ENCODE data around the gene TIMM50. TPM values are rescaled to one million over a fixed set of nuclear protein-coding genes. Genes with fewer than 3 reads are reported as not detected.
A peak's percentile ranks its signal among the peaks of the same experiment; 100 is the strongest.
"Not testable (repeated sequence)": the region's sequence is repeated elsewhere in the genome, so short reads cannot be mapped to it uniquely, and the experiment has no call there.

The TIMM50 gene
- total RNA-seq, 2 experiments from 2014 or later: 83.1 to 86.7 TPM

GRCh38 chr19:39470724-39471339 is 9.8 kb upstream of the TIMM50 start:
- Mint-ChIP-seq H3K27me3 (no peaks in the 10 kb centered on the region), H3K4me3 (no peak overlapping the region), H3K9me3 (no peaks in the 10 kb centered on the region), H3K36me3 (peaks cover 63% of the 10 kb centered on the region), H3K27ac (peak overlapping the region; percentile 69), H3K4me1 (ENCODE audit: low read depth) (peaks cover 25% of the 10 kb centered on the region)
- intact Hi-C loops (cut with micrococcal nuclease): loop anchor here (5.0 kb wide), 1 partner anchor 61 kb away; the partner anchor contains the start of gene EID2B
- ChIA-PET POLR2A (no interaction called here), CTCF (interaction anchor here (0.7 kb wide), 1 partner anchor 63 kb away, joined by 3 read pairs; no protein-coding TSS in a partner anchor)
- DNase-seq: peak; percentile 26

- no peaks in the 10 kb centered on the region for H3K27me3 Mint-ChIP-seq
- POLR2A ChIA-PET: no interaction called here
- H3K27ac Mint-ChIP-seq: peak overlapping the region; percentile 23
- intact Hi-C loops (cut with micrococcal nuclease): loop anchor here (5.0 kb wide), 1 partner anchor 60 kb away; the partner anchor contains the start of gene EID2B
- peaks cover 61% of the 10 kb centered on the region for H3K36me3 Mint-ChIP-seq
- DNase-seq: no peak
- CTCF ChIA-PET: no interaction called here
- H3K4me3 Mint-ChIP-seq: no peak overlapping the region
- peaks cover 25% of the 10 kb centered on the region for H3K4me1 Mint-ChIP-seq (ENCODE audit: low read depth)
- H3K9me3 Mint-ChIP-seq: no peaks in the 10 kb centered on the region
These were observed 8.7 kb upstream of the TIMM50 start for GRCh38 chr19:39471756-39472536.

- Mint-ChIP-seq H3K27ac (no peak overlapping the region), H3K4me1 (ENCODE audit: low read depth) (peaks cover 25% of the 10 kb centered on the region), H3K27me3 (no peaks in the 10 kb centered on the region), H3K4me3 (no peak overlapping the region), H3K36me3 (peaks cover 60% of the 10 kb centered on the region), H3K9me3 (no peaks in the 10 kb centered on the region)
- intact Hi-C loops (cut with micrococcal nuclease): loop anchor here (5.0 kb wide), 1 partner anchor 59 kb away; the partner anchor contains the start of gene EID2B
- ChIA-PET POLR2A (no interaction called here), CTCF (interaction anchor here (2.2 to 4.6 kb wide), 3 partner anchors 13 to 59 kb away, joined by 21 to 43 read pairs (median 25); partner anchors contain the start of gene EID2B)
- DNase-seq: no peak
These were observed 7.7 kb upstream of the TIMM50 start for GRCh38 chr19:39472746-39473442.

GRCh38 chr19:39473443-39473960 is 7.1 kb upstream of the TIMM50 start:
- intact Hi-C loops (cut with micrococcal nuclease): loop anchor here (5.0 kb wide), 1 partner anchor 59 kb away; the partner anchor contains the start of gene EID2B
- no peaks in the 10 kb centered on the region for H3K27me3 Mint-ChIP-seq
- peaks cover 55% of the 10 kb centered on the region for H3K36me3 Mint-ChIP-seq
- no peaks in the 10 kb centered on the region for H3K9me3 Mint-ChIP-seq
- peaks cover 25% of the 10 kb centered on the region for H3K4me1 Mint-ChIP-seq (ENCODE audit: low read depth)
- DNase-seq: no peak
- no peak overlapping the region for H3K27ac Mint-ChIP-seq
- POLR2A ChIA-PET: no interaction called here
- CTCF ChIA-PET: interaction anchor here (0.6 to 4.6 kb wide), 19 partner anchors 8 to 573 kb away, joined by 3 to 43 read pairs (median 6); partner anchors contain the start of genes EID2, EID2B, RPS16 and SUPT5H
- H3K4me3 Mint-ChIP-seq: no peak overlapping the region

DNA sequence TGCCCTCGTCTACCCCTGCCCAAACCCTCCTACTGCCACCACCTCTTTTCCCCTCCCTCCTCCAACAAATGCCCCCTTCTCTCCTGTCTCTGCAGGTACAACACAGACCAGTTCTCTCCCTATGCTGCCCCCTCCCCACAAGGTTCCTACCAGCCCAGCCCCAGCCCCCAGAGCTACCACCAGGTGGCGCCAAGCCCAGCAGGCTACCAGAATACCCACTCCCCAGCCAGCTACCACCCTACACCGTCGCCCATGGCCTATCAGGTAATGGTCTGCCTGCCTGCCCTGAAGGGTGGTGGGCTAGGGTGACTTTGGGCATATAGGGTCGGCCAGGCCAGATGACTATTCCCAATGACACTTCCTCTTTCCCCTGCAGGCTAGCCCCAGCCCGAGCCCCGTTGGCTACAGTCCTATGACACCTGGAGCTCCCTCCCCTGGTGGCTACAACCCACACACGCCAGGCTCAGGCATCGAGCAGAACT is 6.5 kb upstream of the TIMM50 start:
- Mint-ChIP-seq H3K27me3 (no peaks in the 10 kb centered on the region), H3K4me3 (no peak overlapping the region), H3K9me3 (no peaks in the 10 kb centered on the region), H3K27ac (no peak overlapping the region), H3K36me3 (peaks cover 48% of the 10 kb centered on the region), H3K4me1 (ENCODE audit: low read depth) (peaks cover 25% of the 10 kb centered on the region)
- ChIA-PET CTCF (interaction anchor here (0.6 to 4.6 kb wide), 25 partner anchors 9 to 574 kb away, joined by 3 to 43 read pairs (median 6); partner anchors contain the start of genes DLL3, EID2, EID2B and RPS16), POLR2A (no interaction called here)
- peak; percentile 76 for DNase-seq
- intact Hi-C loops (cut with micrococcal nuclease): loop anchor here (5.0 kb wide), 1 partner anchor 58 kb away; the partner anchor contains the start of gene EID2B

DNA sequence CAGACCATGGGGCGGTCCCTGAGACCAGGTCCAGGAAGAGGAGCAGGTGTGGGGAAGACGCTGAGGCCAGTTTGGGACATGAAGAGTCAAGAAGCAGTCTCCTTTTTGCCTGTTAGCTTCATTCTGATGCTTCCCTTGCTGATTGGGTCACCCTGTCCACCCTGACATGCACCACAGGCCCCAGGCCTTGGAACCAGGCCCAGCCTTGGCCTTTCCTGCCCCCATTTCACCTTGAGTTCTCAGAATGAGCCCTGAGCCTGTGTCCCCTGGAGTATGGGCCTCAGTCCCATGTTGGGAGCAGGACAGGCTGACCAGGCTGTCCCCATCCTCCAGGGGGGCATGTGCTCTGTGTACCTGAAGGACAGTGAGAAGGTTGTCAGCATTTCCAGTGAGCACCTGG is 4.9 kb upstream of the TIMM50 start:
- Mint-ChIP-seq H3K27ac (peak overlapping the region; percentile 33), H3K4me1 (ENCODE audit: low read depth) (peaks cover 22% of the 10 kb centered on the region), H3K9me3 (no peaks in the 10 kb centered on the region), H3K27me3 (no peaks in the 10 kb centered on the region), H3K36me3 (peaks cover 36% of the 10 kb centered on the region), H3K4me3 (no peak overlapping the region)
- no peak for DNase-seq
- intact Hi-C loops (cut with micrococcal nuclease): no loop called here
- POLR2A ChIA-PET: no interaction called here
- CTCF ChIA-PET: interaction anchor here (1.3 to 4.6 kb wide), 6 partner anchors 12 to 57 kb away, joined by 3 to 43 read pairs (median 7); partner anchors contain the start of genes DLL3 and EID2B

- CTCF ChIA-PET; DNase-seq; POLR2A ChIA-PET; H3K9me3 Mint-ChIP-seq; intact Hi-C loops (cut with micrococcal nuclease); H3K27me3 Mint-ChIP-seq: not testable (repeated sequence)
- peak overlapping the region; percentile 78 for H3K27ac Mint-ChIP-seq
- H3K4me1 Mint-ChIP-seq (ENCODE audit: low read depth): peaks cover 25% of the 10 kb centered on the region
- H3K4me3 Mint-ChIP-seq: peak overlapping the region; percentile 82
- peaks cover 29% of the 10 kb centered on the region for H3K36me3 Mint-ChIP-seq
These were observed 1.3 kb upstream of the TIMM50 start for GRCh38 chr19:39479319-39479801.

- H3K9me3 Mint-ChIP-seq: no peaks in the 10 kb centered on the region
- peaks cover 23% of the 10 kb centered on the region for H3K36me3 Mint-ChIP-seq
- ChIA-PET CTCF (interaction anchor here (1.2 kb wide), 1 partner anchor 23 kb away, joined by 4 read pairs; no protein-coding TSS in a partner anchor), POLR2A (interaction anchor here (0.6 to 1.2 kb wide), 3 partner anchors 16 to 44 kb away, joined by 3 to 11 read pairs (median 3); partner anchors contain the start of gene RPS16)
- peaks cover 25% of the 10 kb centered on the region for H3K4me1 Mint-ChIP-seq (ENCODE audit: low read depth)
- H3K4me3 Mint-ChIP-seq: peak overlapping the region; percentile 82
- H3K27ac Mint-ChIP-seq: peak overlapping the region; percentile 78
- intact Hi-C loops (cut with micrococcal nuclease): loop anchor here (2.0 kb wide), 2 partner anchors 35 to 53 kb away; partner anchors contain the start of genes EID2B and SUPT5H
- no peaks in the 10 kb centered on the region for H3K27me3 Mint-ChIP-seq
- DNase-seq: no peak
These were observed 722 bp upstream of the TIMM50 start for GRCh38 chr19:39479916-39480315.

GRCh38 chr19:39481229-39481545 is 549 bp downstream of the TIMM50 start:
- Mint-ChIP-seq H3K9me3 (no peaks in the 10 kb centered on the region), H3K27me3 (no peaks in the 10 kb centered on the region), H3K4me3 (peak overlapping the region; percentile 82), H3K4me1 (ENCODE audit: low read depth) (peaks cover 25% of the 10 kb centered on the region), H3K27ac (peak overlapping the region; percentile 78), H3K36me3 (peaks cover 22% of the 10 kb centered on the region)
- ChIA-PET POLR2A (interaction anchor here (1.2 kb wide), 2 partner anchors 46 to 49 kb away, joined by 3 to 11 read pairs; partner anchors contain the start of gene RPS16), CTCF (interaction anchor here (1.2 kb wide), 1 partner anchor 22 kb away, joined by 4 read pairs; no protein-coding TSS in a partner anchor)
- no peak for DNase-seq
- intact Hi-C loops (cut with micrococcal nuclease): loop anchor here (2.0 kb wide), 2 partner anchors 36 to 52 kb away; partner anchors contain the start of genes EID2B and SUPT5H

DNA sequence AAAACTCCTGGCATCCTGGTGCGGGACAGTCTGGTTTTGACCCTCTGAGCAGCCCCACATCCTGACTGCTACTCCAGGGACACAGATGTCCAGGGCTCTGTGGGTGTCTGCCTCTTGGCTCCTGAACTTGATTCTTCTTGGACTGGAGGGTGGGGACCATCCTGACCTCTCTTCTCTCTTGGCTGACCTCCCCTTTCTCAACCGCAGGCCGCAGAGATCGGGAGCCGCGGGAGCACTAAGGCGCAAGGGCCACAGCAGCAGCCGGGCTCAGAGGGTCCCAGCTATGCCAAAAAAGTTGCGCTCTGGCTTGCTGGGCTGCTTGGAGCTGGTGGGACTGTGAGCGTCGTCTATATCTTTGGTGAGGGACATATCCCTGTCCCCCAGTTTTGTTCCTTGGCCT is 1.0 kb downstream of the TIMM50 start:
- H3K4me1 Mint-ChIP-seq (ENCODE audit: low read depth): peaks cover 25% of the 10 kb centered on the region
- CTCF ChIA-PET: no interaction called here
- no peaks in the 10 kb centered on the region for H3K27me3 Mint-ChIP-seq
- POLR2A ChIA-PET: interaction anchor here (1.2 kb wide), 1 partner anchor 49 kb away, joined by 3 read pairs; no protein-coding TSS in a partner anchor
- H3K27ac Mint-ChIP-seq: peak overlapping the region; percentile 78
- intact Hi-C loops (cut with micrococcal nuclease): loop anchor here (2.0 kb wide), 2 partner anchors 37 to 51 kb away; partner anchors contain the start of genes EID2B and SUPT5H
- no peaks in the 10 kb centered on the region for H3K9me3 Mint-ChIP-seq
- peak overlapping the region; percentile 82 for H3K4me3 Mint-ChIP-seq
- H3K36me3 Mint-ChIP-seq: peaks cover 22% of the 10 kb centered on the region
- DNase-seq: no peak

DNA sequence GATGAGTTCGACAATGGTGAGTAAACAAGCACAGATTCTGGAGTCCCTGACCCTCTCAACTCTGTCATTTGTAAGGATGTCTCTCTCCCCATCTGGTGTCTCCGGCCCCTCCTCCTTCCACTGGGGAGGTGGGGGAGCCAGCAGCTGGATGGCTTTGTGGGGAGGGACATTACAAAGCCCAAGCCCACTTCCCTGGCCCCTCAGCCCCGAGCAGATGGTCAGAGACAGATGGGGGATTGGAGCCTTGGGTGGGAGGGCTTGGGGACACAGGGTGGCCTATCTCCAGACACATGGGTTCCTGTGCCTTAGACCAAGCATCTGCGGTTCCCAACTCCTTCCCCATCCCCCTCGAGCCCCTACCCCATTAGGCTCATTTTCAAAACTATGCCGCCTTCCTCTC is 2.5 kb downstream of the TIMM50 start:
- H3K4me1 Mint-ChIP-seq (ENCODE audit: low read depth): peaks cover 25% of the 10 kb centered on the region
- H3K4me3 Mint-ChIP-seq: peak overlapping the region; percentile 48
- intact Hi-C loops (cut with micrococcal nuclease): no loop called here
- H3K27ac Mint-ChIP-seq: no peak overlapping the region
- CTCF ChIA-PET: interaction anchor here (1.3 to 4.7 kb wide), 2 partner anchors 9 to 15 kb away, joined by 4 to 21 read pairs; partner anchors contain the start of gene DLL3
- H3K9me3 Mint-ChIP-seq: no peaks in the 10 kb centered on the region
- H3K27me3 Mint-ChIP-seq: no peaks in the 10 kb centered on the region
- H3K36me3 Mint-ChIP-seq: peaks cover 26% of the 10 kb centered on the region
- POLR2A ChIA-PET: interaction anchor here (0.9 kb wide), 1 partner anchor 51 kb away, joined by 3 read pairs; no protein-coding TSS in a partner anchor
- DNase-seq: no peak

Measured in activated CD4-positive, alpha-beta memory T cell treated with anti-CD3 and anti-CD28 coated beads for 36 hours (primary cell).